ENCODE measurements around the gene DGUOK.

GRCh38 chr2:73993376-73993775, 66.7 kb downstream of the DGUOK start:
- TF ChIP-seq CTCF (IDR thresholded peaks at IDR 0.05; ENCODE audit: poor library complexity) (no peak), EZH2 (IDR thresholded peaks at IDR 0.05; ENCODE audit: borderline replicate concordance) (no peak), EZH2phosphoT487 (IDR thresholded peaks at IDR 0.05; ENCODE audit: low read depth, severe bottlenecking, unreplicated experiment) (no peak)

Measured in hepatocyte (in vitro differentiated cells).